ENCODE results near the gene NFIA.

- TF ChIP-seq CTCF (IDR thresholded peaks at IDR 0.05) (no peak), EZH2 (IDR thresholded peaks at IDR 0.05; ENCODE audit: borderline replicate concordance, insufficient read depth, low read depth, low read length, poor library complexity, severe bottlenecking) (no peak)
These were observed 27.8 kb upstream of the NFIA start for GRCh38 chr1:61054601-61054993.

Measured in B cell (primary cell).